Activated T-cell treated with anti-CD3 and anti-CD28 coated beads, Interleukin-2, amount 50 U/mL, for 72 hours (primary cell): ENCODE measurements around the gene DHX58. TPM values are rescaled to one million over a fixed set of nuclear protein-coding genes. Genes with fewer than 3 reads are reported as not detected.

Experiments
- ATAC-seq, 2 donors: fragments of 150-1000 bp; cut with Tn5 transposase; replicated peaks in 1 of 2; 2 replicates each; pipeline ENCODE4 v1.10.0; 2021; ENCODE audit warnings: moderate library complexity in 2 of 2, mild to moderate bottlenecking in 1 of 2
- DNase-seq, 2 donors: peaks; one replicate each; pipeline ENCODE4 v3.0.0; 2021 to 2022; ENCODE audit warnings: mixed read lengths in 1 of 2
- H3K27ac Mint-ChIP-seq: one replicate; pipeline ENCODE4 v1.8.0; 2022; ENCODE audit warnings: mild to moderate bottlenecking, moderate library complexity, mixed read lengths
- H3K27me3 Mint-ChIP-seq: one replicate; pipeline ENCODE4 v1.8.0; 2022; ENCODE audit warnings: low read depth, mixed read lengths
- H3K36me3 Mint-ChIP-seq, 2 donors: one replicate each; pipeline ENCODE4 v1.8.0; 2022; ENCODE audit warnings: mixed read lengths in 2 of 2, mild to moderate bottlenecking in 1 of 2; ENCODE audit not compliant: insufficient read depth in 2 of 2
- H3K4me1 Mint-ChIP-seq: one replicate; pipeline ENCODE4 v1.8.0; 2022; ENCODE audit warnings: low read depth, mixed read lengths
- H3K4me3 Mint-ChIP-seq, 2 donors: one replicate each; pipeline ENCODE4 v1.8.0; 2022; ENCODE audit warnings: mild to moderate bottlenecking in 2 of 2, mixed read lengths in 2 of 2, moderate library complexity in 2 of 2
- H3K9me3 Mint-ChIP-seq, 2 donors: one replicate each; pipeline ENCODE4 v1.8.0; 2022; ENCODE audit warnings: mixed read lengths in 2 of 2
- total RNA-seq, 2 donors: library from RNA; stranded (reverse); gene quantifications; one replicate each; pipeline ENCODE4 v1.2.3, GENCODE V29; 2022

Gene DHX58
- total RNA-seq, 2 donors from 2014 or later, result 33.2 to 62.0 TPM

DNA sequence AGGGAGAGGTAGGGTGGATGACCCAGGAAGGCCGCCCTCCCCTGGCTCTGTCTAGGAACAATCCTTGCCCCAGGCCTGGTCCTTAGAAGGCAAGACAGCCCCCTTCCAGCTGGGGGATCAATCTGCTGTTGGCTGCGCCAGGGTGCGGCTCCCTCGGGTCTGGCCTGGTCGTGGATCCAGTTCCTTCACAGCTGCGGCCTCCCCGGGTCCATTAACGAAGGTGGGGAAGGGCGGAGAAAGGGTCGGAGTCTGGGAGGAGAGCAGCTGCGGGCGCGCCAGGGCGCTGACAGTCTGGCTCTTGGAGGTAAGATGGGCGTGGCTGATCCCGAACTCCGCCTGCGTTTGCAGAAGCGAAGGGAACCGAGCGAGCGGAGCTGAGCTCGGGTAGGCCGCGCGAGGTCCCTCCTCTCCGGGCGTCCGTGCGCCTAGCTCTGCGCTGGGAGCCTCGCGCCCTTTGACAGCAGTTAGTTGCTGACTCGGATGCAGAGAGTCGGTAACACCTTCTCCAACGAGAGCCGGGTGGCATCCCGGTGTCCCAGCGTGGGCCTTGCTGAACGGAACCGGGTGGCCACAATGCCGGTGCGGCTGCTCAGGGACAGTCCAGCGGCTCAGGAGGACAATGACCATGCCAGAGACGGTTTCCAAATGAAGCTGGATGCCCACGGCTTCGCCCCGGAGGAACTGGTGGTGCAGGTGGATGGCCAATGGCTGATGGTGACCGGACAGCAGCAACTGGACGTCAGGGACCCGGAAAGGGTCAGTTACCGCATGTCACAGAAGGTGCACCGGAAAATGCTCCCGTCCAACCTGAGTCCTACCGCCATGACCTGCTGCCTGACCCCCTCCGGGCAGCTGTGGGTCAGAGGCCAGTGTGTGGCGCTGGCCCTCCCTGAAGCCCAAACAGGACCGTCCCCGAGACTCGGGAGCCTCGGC is 10.1 kb upstream of the DHX58 start, which contains the start of gene HSPB9:
HSPB9 (plus strand) TSS at position 434 of the 933 bp plus-strand sequence; CDS start at position 481, 47 bp downstream.
- Mint-ChIP-seq H3K9me3 (no peaks in the 10 kb centered on the region), H3K27ac (no peak within 1 kb of the TSS), H3K4me3 (peak within 1 kb of the TSS; percentile 76 to 80), H3K4me1 (peaks cover 28% of the 10 kb centered on the region), H3K27me3 (no peaks in the 10 kb centered on the region), H3K36me3 (peaks cover 0 to 7% of the 10 kb centered on the region in 2 donors)
- DNase-seq, result no peak
- ATAC-seq, result no peak

DNA sequence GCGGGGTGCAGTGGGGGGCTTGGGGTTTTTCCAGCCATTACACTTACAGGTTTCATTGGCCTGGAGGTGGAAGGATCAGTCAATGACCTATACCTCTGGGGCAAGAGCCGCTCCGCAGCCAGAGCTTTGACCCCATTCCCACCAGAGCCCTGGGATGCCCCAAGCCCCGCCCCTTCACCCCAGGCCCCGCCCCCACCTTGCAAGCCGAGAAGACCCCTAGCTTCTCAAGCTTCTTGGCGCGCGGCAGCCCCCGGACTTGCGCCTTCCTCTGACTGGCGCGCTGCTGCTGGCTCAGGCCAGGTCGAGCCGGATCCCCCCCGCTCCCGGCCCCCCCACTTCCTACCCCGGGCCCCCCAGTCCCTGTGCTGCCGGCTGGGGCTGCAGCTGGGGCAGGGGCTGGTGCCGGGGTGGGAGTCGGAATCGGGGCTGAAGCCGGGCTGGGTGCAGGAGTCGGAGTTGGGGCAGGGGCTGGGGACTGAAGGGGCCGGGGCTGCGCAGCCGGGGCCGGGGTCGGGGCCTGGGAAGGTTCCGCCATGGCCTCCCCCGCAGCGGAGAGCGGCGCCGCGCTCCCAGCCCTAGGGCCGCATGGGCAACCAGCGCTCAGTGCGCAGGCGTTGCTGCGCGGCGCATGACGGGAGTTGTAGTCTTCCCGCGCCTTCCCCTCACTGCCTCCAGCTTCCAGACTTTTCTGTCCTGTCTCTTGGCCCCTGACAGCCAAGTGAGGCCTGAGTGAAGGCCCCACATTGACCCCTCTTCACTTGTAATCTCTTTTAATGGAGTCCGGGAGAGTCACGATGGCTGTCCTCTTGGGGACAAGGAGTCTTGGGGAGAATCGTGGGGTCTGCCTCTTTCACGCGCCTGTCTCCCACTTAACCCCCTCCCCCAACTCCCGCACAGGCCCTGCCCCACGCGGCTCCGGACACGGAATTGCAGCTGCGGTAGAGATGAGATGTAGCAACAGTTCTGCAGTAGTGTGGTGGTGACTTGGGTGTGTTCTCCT is 8.6 kb upstream of the DHX58 start, which contains the start of gene KAT2A:
KAT2A (minus strand) TSS at position 598 of the 1,000 bp plus-strand sequence; CDS start at position 535, 63 bp downstream.
- peak; percentile 90 to 92 for ATAC-seq
- Mint-ChIP-seq H3K4me3 (peak within 1 kb of the TSS; percentile 79 to 80), H3K4me1 (peaks cover 39% of the 10 kb centered on the region), H3K36me3 (peaks cover 0 to 10% of the 10 kb centered on the region in 2 donors), H3K27ac (no peak within 1 kb of the TSS), H3K9me3 (no peaks in the 10 kb centered on the region), H3K27me3 (no peaks in the 10 kb centered on the region)
- DNase-seq, result peak; percentile 76 to 82

- H3K27ac Mint-ChIP-seq, result no peak overlapping the region
- no peaks in the 10 kb centered on the region for H3K9me3 Mint-ChIP-seq
- peaks cover 39% of the 10 kb centered on the region for H3K4me1 Mint-ChIP-seq
Measured at GRCh38 chr17:42120161-42120769, 7.8 kb upstream of the DHX58 start.

GRCh38 chr17:42119301-42119700 is 6.8 kb upstream of the DHX58 start:
- ATAC-seq (no peak), DNase-seq (no peak)
- Mint-ChIP-seq H3K4me1 (peaks cover 39% of the 10 kb centered on the region), H3K36me3 (peaks cover 0 to 6% of the 10 kb centered on the region in 2 donors), H3K27ac (no peak overlapping the region), H3K9me3 (no peaks in the 10 kb centered on the region), H3K27me3 (no peaks in the 10 kb centered on the region), H3K4me3 (no peak overlapping the region)

More at GRCh38 chr17:42120161-42120769, 7.8 kb upstream of the DHX58 start:
- peak overlapping the region; percentile 58 to 79 for H3K4me3 Mint-ChIP-seq
- no peaks in the 10 kb centered on the region for H3K27me3 Mint-ChIP-seq
- no peak for ATAC-seq
- peaks cover 0 to 6% of the 10 kb centered on the region in 2 donors for H3K36me3 Mint-ChIP-seq
- DNase-seq, result no peak

GRCh38 chr17:42118545-42118944 is 6.0 kb upstream of the DHX58 start:
- DNase-seq, result peak; percentile 61 to 65
- H3K4me1 Mint-ChIP-seq, result peaks cover 39% of the 10 kb centered on the region
- peaks cover 0 to 6% of the 10 kb centered on the region in 2 donors for H3K36me3 Mint-ChIP-seq
- H3K27me3 Mint-ChIP-seq, result no peaks in the 10 kb centered on the region
- peak; percentile 28 to 33 for ATAC-seq
- H3K9me3 Mint-ChIP-seq, result no peaks in the 10 kb centered on the region
- H3K27ac Mint-ChIP-seq, result no peak overlapping the region
- H3K4me3 Mint-ChIP-seq, result peak overlapping the region; percentile 8 to 23

DNA sequence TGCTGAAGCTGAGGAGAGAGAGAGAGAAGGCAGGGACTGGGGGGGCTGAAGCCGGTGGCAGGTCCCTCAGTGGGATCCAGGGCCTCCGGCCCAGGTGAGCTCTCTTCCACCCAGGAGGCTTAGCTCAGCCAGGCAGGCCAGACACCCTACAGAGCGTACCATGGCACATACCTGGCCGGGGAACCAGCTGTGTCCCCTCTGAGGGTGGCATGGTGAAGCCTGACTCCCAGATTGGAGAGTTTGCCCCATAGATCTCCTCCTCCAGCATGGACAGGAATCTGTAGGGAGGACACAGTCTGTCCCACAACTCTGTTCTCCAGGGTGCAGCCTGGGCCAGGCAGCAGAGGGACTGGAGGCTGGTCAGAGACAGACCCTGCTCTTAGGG is 5.6 kb upstream of the DHX58 start:
- no peak for ATAC-seq
- Mint-ChIP-seq H3K27ac (no peak overlapping the region), H3K36me3 (peaks cover 0 to 6% of the 10 kb centered on the region in 2 donors), H3K9me3 (no peaks in the 10 kb centered on the region), H3K4me1 (peaks cover 39% of the 10 kb centered on the region), H3K27me3 (no peaks in the 10 kb centered on the region), H3K4me3 (no peak overlapping the region)
- no peak for DNase-seq

- Mint-ChIP-seq H3K4me3 (no peak overlapping the region), H3K4me1 (peaks cover 43% of the 10 kb centered on the region)
Measured at GRCh38 chr17:42117397-42118125, 5.0 kb upstream of the DHX58 start.

GRCh38 chr17:42116705-42117396 is 4.3 kb upstream of the DHX58 start:
- Mint-ChIP-seq H3K9me3 (no peaks in the 10 kb centered on the region), H3K4me1 (peaks cover 48% of the 10 kb centered on the region), H3K27ac (no peak overlapping the region)

More at GRCh38 chr17:42117397-42118125, 5.0 kb upstream of the DHX58 start:
- ATAC-seq (no peak), DNase-seq (no peak)
- no peaks in the 10 kb centered on the region for H3K27me3 Mint-ChIP-seq
- H3K27ac Mint-ChIP-seq, result no peak overlapping the region
- H3K36me3 Mint-ChIP-seq, result peaks cover 0 to 6% of the 10 kb centered on the region in 2 donors
- H3K9me3 Mint-ChIP-seq, result no peaks in the 10 kb centered on the region

DNA sequence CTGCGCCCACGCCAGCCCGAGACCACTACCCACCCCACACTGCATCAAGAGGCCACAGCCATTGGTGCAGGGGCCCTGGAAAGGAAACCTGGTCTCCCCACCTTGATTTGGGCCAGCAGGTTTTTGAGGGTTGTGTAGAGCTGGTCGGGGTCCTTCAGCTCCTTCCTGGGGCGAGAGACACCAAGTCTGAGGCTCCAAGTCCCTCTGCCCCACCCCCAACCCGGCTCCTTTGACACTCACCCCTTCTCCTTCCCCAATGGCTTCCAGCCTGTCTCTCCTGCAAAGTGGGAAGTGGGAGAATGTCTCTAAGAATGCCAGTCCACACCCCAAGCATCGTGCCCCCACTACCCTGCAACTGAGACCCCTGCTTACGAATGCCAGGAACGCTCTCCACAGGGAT is 1.6 kb upstream of the DHX58 start:
- no peak overlapping the region for H3K27ac Mint-ChIP-seq
- no peaks in the 10 kb centered on the region for H3K9me3 Mint-ChIP-seq
- H3K27me3 Mint-ChIP-seq, result no peaks in the 10 kb centered on the region
- DNase-seq, result no peak
- no peak for ATAC-seq
- no peak overlapping the region for H3K4me3 Mint-ChIP-seq
- H3K36me3 Mint-ChIP-seq, result peaks cover 0 to 6% of the 10 kb centered on the region in 2 donors
- H3K4me1 Mint-ChIP-seq, result peaks cover 40% of the 10 kb centered on the region

More at GRCh38 chr17:42116705-42117396, 4.3 kb upstream of the DHX58 start:
- ATAC-seq (peak; percentile 22 to 31), DNase-seq (peak; percentile 83 to 85)
- H3K27me3 Mint-ChIP-seq, result no peaks in the 10 kb centered on the region
- H3K4me3 Mint-ChIP-seq, result no peak overlapping the region
- peaks cover 0 to 6% of the 10 kb centered on the region in 2 donors for H3K36me3 Mint-ChIP-seq

DNA sequence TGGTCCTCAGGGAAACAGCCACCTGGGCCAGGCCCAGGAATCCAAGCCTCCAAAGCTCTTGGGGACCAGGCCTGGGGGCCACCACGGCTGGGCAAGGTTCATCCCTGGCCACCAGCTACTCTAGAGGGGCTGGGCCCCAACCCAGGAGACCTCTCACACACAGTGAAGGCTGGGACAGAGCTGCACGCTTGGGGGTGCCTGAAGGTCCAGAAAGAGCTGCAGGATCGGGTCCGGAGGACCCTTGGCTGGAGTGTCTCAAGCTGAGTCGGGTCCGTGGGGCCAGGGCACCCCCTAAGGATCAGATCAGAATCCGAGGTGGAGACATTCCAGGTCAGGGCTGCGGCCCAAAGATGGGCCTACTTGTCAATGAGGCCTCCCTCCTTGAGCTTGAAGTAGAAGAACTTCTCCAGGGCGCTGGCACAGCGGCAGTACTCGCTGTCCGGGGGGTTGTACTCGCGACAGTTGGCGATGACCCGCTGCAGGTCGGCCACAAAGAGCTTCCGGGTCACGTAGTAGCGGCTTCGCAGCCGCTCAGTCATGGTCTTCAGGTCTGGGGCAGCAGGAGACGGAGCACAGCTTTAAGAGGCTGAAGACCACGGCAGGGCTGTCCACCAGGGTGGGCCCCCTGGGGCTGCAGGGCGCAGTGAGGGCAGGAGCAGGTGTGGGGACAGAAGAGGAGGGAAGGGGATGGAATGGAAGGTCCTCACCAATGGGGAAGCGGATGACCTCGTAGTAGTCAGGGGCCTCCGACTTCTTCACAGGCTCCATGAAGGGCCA is 967 bp upstream of the DHX58 start:
- peaks cover 33% of the 10 kb centered on the region for H3K4me1 Mint-ChIP-seq
- DNase-seq (no peak), ATAC-seq (no peak)
- H3K4me3 Mint-ChIP-seq, result no peak overlapping the region
- H3K27me3 Mint-ChIP-seq, result no peaks in the 10 kb centered on the region
- no peaks in the 10 kb centered on the region for H3K9me3 Mint-ChIP-seq
- no peak overlapping the region for H3K27ac Mint-ChIP-seq
- H3K36me3 Mint-ChIP-seq, result peaks cover 0 to 6% of the 10 kb centered on the region in 2 donors
